CD4-positive, alpha-beta memory T cell (primary cell): ENCODE data around the gene DLG4. TPM values are rescaled to one million over a fixed set of nuclear protein-coding genes. Genes with fewer than 3 reads are reported as not detected.

Source experiments
- CTCF ChIA-PET: fragments of 350-600 bp; sonication (Branson Sonifier 250); formaldehyde crosslinking; loops from one replicate; lab custom pipeline; 2021; ENCODE audit warnings: inconsistent platforms; ENCODE audit not compliant: partially characterized antibody; lab: Charles Lee
- POLR2A ChIA-PET: fragments of 350-600 bp; sonication (Branson Sonifier 250); formaldehyde crosslinking; loops from one replicate; lab custom pipeline; 2021; ENCODE audit not compliant: partially characterized antibody; lab: Charles Lee
- DNase-seq, 5 donors: peaks; one replicate each; pipeline versions ENCODE4 v3.0.0 to v3.0.0-alpha.2; 2020 to 2022; ENCODE audit warnings: mixed read lengths in 1 of 5
- H3K27ac ChIP-seq: one replicate; pipeline ENCODE4 v1.7.0; 2013; ENCODE audit warnings: low read depth, low read length
- H3K27me3 ChIP-seq: 2 replicates; pipeline ENCODE4 v1.7.0; 2013; ENCODE audit warnings: mild to moderate bottlenecking, low read length, moderate library complexity; ENCODE audit not compliant: insufficient read depth
- H3K36me3 ChIP-seq: 2 replicates; pipeline ENCODE4 v1.7.0; 2013; ENCODE audit warnings: mild to moderate bottlenecking, low read length, moderate library complexity; ENCODE audit not compliant: insufficient read depth
- H3K4me1 ChIP-seq: 2 replicates; pipeline ENCODE4 v1.7.0; 2013; ENCODE audit warnings: mild to moderate bottlenecking, low read length, moderate library complexity; ENCODE audit not compliant: insufficient read depth
- H3K4me3 ChIP-seq, 2 donors: one replicate each; pipeline ENCODE4 v1.7.0; 2013; ENCODE audit warnings: low read length in 2 of 2, mild to moderate bottlenecking in 1 of 2
- H3K9me3 ChIP-seq, 2 donors: one replicate each; pipeline ENCODE4 v1.7.0; 2013; ENCODE audit warnings: low read length in 2 of 2, control low read depth in 1 of 2; ENCODE audit not compliant: control insufficient read depth in 1 of 2
- H3K27ac Mint-ChIP-seq, 7 donors: one replicate each; pipeline ENCODE4 v1.8.0; 2020 to 2021; ENCODE audit warnings: mixed read lengths in 7 of 7, mild to moderate bottlenecking in 6 of 7, inconsistent platforms in 3 of 7, moderate library complexity in 3 of 7
- H3K27me3 Mint-ChIP-seq, 2 donors: one replicate each; pipeline ENCODE4 v1.8.0; 2020 to 2021; ENCODE audit warnings: mixed read lengths in 2 of 2
- H3K36me3 Mint-ChIP-seq, 2 donors: one replicate each; pipeline ENCODE4 v1.8.0; 2020 to 2021; ENCODE audit warnings: mixed read lengths in 2 of 2, inconsistent platforms in 1 of 2, mild to moderate bottlenecking in 1 of 2
- H3K4me1 Mint-ChIP-seq, 4 donors: one replicate each; pipeline ENCODE4 v1.8.0; 2020 to 2021; ENCODE audit warnings: mixed read lengths in 4 of 4, mild to moderate bottlenecking in 1 of 4
- H3K4me3 Mint-ChIP-seq, 8 donors: one replicate each; pipeline ENCODE4 v1.8.0; 2020 to 2021; ENCODE audit warnings: mixed read lengths in 8 of 8, mild to moderate bottlenecking in 7 of 8, moderate library complexity in 6 of 8, inconsistent platforms in 3 of 8
- H3K9me3 Mint-ChIP-seq, 8 donors: one replicate each; pipeline ENCODE4 v1.8.0; 2020 to 2021; ENCODE audit warnings: mixed read lengths in 8 of 8, mild to moderate bottlenecking in 5 of 8, inconsistent platforms in 3 of 8, moderate library complexity in 1 of 8
- intact Hi-C: fragments of 100-400 bp; cut with micrococcal nuclease; formaldehyde crosslinking; loops from one replicate; pipeline ENCODE4 v1.15.1; 2023
- polyA plus RNA-seq, 2 donors: library from polyadenylated mRNA; unstranded; fragments of 300-500 nt; fragmentation: Illumina TruSeq; gene quantifications; one replicate each; pipeline ENCODE4 v1.2.3, GENCODE V29; 2021
- total RNA-seq, 2 experiments: library from RNA; stranded (reverse); gene quantifications; one replicate each; pipeline ENCODE4 v1.2.3, GENCODE V29; 2021

Gene DLG4
- total and polyA plus RNA-seq, 4 experiments from 2014 or later = 0.44 to 7.6 (median 3.9) TPM

GRCh38 chr17:7235693-7236665 is 16.3 kb upstream of the DLG4 start:
- H3K4me3 ChIP-seq = no peak overlapping the region
- peaks cover 22% of the 10 kb centered on the region for H3K36me3 ChIP-seq
- peak overlapping the region in 6 of 8 donors; percentile 17 to 97 (median 94) for H3K4me3 Mint-ChIP-seq
- CTCF ChIA-PET = interaction anchor here (1.2 to 6.0 kb wide), 4 partner anchors 15 to 16 kb away, joined by 3 to 48 read pairs (median 10); partner anchors contain the start of genes ACADVL, CTDNEP1 and DLG4
- H3K27ac Mint-ChIP-seq = peak overlapping the region; percentile 77 to 98 (median 96)
- H3K9me3 Mint-ChIP-seq = no peaks in the 10 kb centered on the region
- H3K4me1 Mint-ChIP-seq = peaks cover 41 to 76% (median 57%) of the 10 kb centered on the region in 4 donors
- H3K4me1 ChIP-seq = peaks cover 68% of the 10 kb centered on the region
- H3K9me3 ChIP-seq = no peaks in the 10 kb centered on the region
- H3K27me3 ChIP-seq = no peaks in the 10 kb centered on the region
- intact Hi-C loops = loop anchor here (10.0 kb wide), 1 partner anchor 609 kb away; no protein-coding TSS in a partner anchor
- POLR2A ChIA-PET = interaction anchor here (0.7 to 17.6 kb wide), 4 partner anchors 14 to 190 kb away, joined by 3 to 435 read pairs (median 59); partner anchors contain the start of genes ACADVL, CTDNEP1, DLG4 and ELP5
- no peak for DNase-seq
- peaks cover 19 to 53% of the 10 kb centered on the region in 2 donors for H3K36me3 Mint-ChIP-seq
- H3K27ac ChIP-seq = no peak overlapping the region
- no peaks in the 10 kb centered on the region for H3K27me3 Mint-ChIP-seq

GRCh38 chr17:7234083-7234951 is 14.7 kb upstream of the DLG4 start, which contains the start of gene DVL2:
Gene DVL2, minus strand, starts transcription at chr17:7234517. Its CDS starts 255 bp downstream, at chr17:7234262.
- intact Hi-C loops = loop anchor here (1.0 to 10.0 kb wide), 2 partner anchors 15 to 610 kb away; partner anchors contain the start of genes ACADVL and DLG4
- Histone ChIP-seq H3K27me3 (no peaks in the 10 kb centered on the region), H3K36me3 (peaks cover 26% of the 10 kb centered on the region), H3K9me3 (no peaks in the 10 kb centered on the region), H3K4me3 (peak within 1 kb of the TSS; percentile 48 to 98), H3K27ac (peak within 1 kb of the TSS; percentile 87), H3K4me1 (peaks cover 54% of the 10 kb centered on the region)
- Mint-ChIP-seq H3K27me3 (no peaks in the 10 kb centered on the region), H3K4me1 (peaks cover 34 to 60% (median 48%) of the 10 kb centered on the region in 4 donors), H3K4me3 (peak within 1 kb of the TSS; percentile 89 to 97 (median 93)), H3K36me3 (peaks cover 18 to 50% of the 10 kb centered on the region in 2 donors), H3K9me3 (no peaks in the 10 kb centered on the region), H3K27ac (peak within 1 kb of the TSS; percentile 94 to 98 (median 96))
- ChIA-PET CTCF (interaction anchor here (0.6 to 6.0 kb wide), 3 partner anchors 14 to 26 kb away, joined by 3 to 48 read pairs (median 3); partner anchors contain the start of genes ACADVL and DLG4), POLR2A (interaction anchor here (0.5 to 17.6 kb wide), 20 partner anchors 9 to 453 kb away, joined by 3 to 435 read pairs (median 4); partner anchors contain the start of genes ACADVL, ACAP1, ATP1B2 and CTDNEP1)
- peak; percentile 93 to 97 (median 94) for DNase-seq

- Mint-ChIP-seq H3K4me3 (peak overlapping the region; percentile 89 to 97 (median 93)), H3K27ac (peak overlapping the region; percentile 87 to 98 (median 96)), H3K27me3 (no peaks in the 10 kb centered on the region), H3K36me3 (peaks cover 21 to 52% of the 10 kb centered on the region in 2 donors), H3K9me3 (no peaks in the 10 kb centered on the region), H3K4me1 (peaks cover 34 to 60% (median 47%) of the 10 kb centered on the region in 4 donors)
- Histone ChIP-seq H3K36me3 (peaks cover 32% of the 10 kb centered on the region), H3K9me3 (no peaks in the 10 kb centered on the region), H3K4me1 (peaks cover 54% of the 10 kb centered on the region), H3K4me3 (peak overlapping the region; percentile 48 to 98), H3K27me3 (no peaks in the 10 kb centered on the region), H3K27ac (peak overlapping the region; percentile 87)
- ChIA-PET CTCF (interaction anchor here (1.0 to 6.0 kb wide), 2 partner anchors 13 to 20 kb away, joined by 3 to 48 read pairs; partner anchors contain the start of genes ACADVL and DLG4), POLR2A (interaction anchor here (0.5 to 17.6 kb wide), 17 partner anchors 9 to 454 kb away, joined by 3 to 435 read pairs (median 4); partner anchors contain the start of genes ACADVL, ACAP1, ATP1B2 and CTDNEP1)
- intact Hi-C loops = loop anchor here (1.0 to 10.0 kb wide), 2 partner anchors 14 to 611 kb away; partner anchors contain the start of genes ACADVL and DLG4
- no peak for DNase-seq
Measured at GRCh38 chr17:7233701-7234082, 14.1 kb upstream of the DLG4 start.

- ChIA-PET CTCF (interaction anchor here (6.0 kb wide), 1 partner anchor 12 kb away, joined by 48 read pairs; the partner anchor contains the start of genes ACADVL and DLG4), POLR2A (interaction anchor here (17.6 kb wide), 1 partner anchor 11 kb away, joined by 435 read pairs; the partner anchor contains the start of genes ACADVL and DLG4)
- DNase-seq = no peak
- peak overlapping the region in 7 of 8 donors; percentile 3 to 46 (median 32) for H3K4me3 Mint-ChIP-seq
- Histone ChIP-seq H3K27ac (no peak overlapping the region), H3K4me1 (peaks cover 49% of the 10 kb centered on the region), H3K4me3 (no peak overlapping the region), H3K9me3 (no peaks in the 10 kb centered on the region), H3K36me3 (peaks cover 40% of the 10 kb centered on the region), H3K27me3 (no peaks in the 10 kb centered on the region)
- H3K4me1 Mint-ChIP-seq = peaks cover 32 to 56% (median 41%) of the 10 kb centered on the region in 4 donors
- no peaks in the 10 kb centered on the region for H3K9me3 Mint-ChIP-seq
- no peaks in the 10 kb centered on the region for H3K27me3 Mint-ChIP-seq
- H3K36me3 Mint-ChIP-seq = peaks cover 24 to 52% of the 10 kb centered on the region in 2 donors
- peak overlapping the region in 4 of 7 donors; percentile 2 to 46 (median 10) for H3K27ac Mint-ChIP-seq
- intact Hi-C loops = loop anchor here (10.0 kb wide), 1 partner anchor 613 kb away; no protein-coding TSS in a partner anchor
Measured at GRCh38 chr17:7232114-7232513, 12.5 kb upstream of the DLG4 start.

- Histone ChIP-seq H3K4me1 (peaks cover 23% of the 10 kb centered on the region), H3K27ac (no peak overlapping the region), H3K36me3 (peaks cover 35% of the 10 kb centered on the region), H3K9me3 (no peaks in the 10 kb centered on the region), H3K4me3 (no peak overlapping the region), H3K27me3 (no peaks in the 10 kb centered on the region)
- Mint-ChIP-seq H3K27me3 (no peaks in the 10 kb centered on the region), H3K27ac (no peak overlapping the region), H3K4me1 (peaks cover 18 to 35% (median 24%) of the 10 kb centered on the region in 4 donors), H3K4me3 (no peak overlapping the region), H3K9me3 (no peaks in the 10 kb centered on the region), H3K36me3 (peaks cover 14 to 52% of the 10 kb centered on the region in 2 donors)
- intact Hi-C loops = no loop called here
- DNase-seq = no peak
- CTCF ChIA-PET = interaction anchor here (6.0 kb wide), 1 partner anchor 9 kb away, joined by 48 read pairs; the partner anchor contains the start of genes ACADVL and DLG4
- POLR2A ChIA-PET = interaction anchor here (1.1 to 17.6 kb wide), 3 partner anchors 9 to 10 kb away, joined by 3 to 435 read pairs (median 5); partner anchors contain the start of genes ACADVL, DLG4 and PHF23
Measured at GRCh38 chr17:7229504-7229903, 9.9 kb upstream of the DLG4 start.

GRCh38 chr17:7228920-7229319 is 9.3 kb upstream of the DLG4 start:
- Mint-ChIP-seq H3K27ac (no peak overlapping the region), H3K27me3 (no peaks in the 10 kb centered on the region), H3K9me3 (no peaks in the 10 kb centered on the region), H3K4me1 (peaks cover 18 to 31% (median 21%) of the 10 kb centered on the region in 4 donors), H3K4me3 (no peak overlapping the region), H3K36me3 (peaks cover 15 to 55% of the 10 kb centered on the region in 2 donors)
- Histone ChIP-seq H3K36me3 (peaks cover 38% of the 10 kb centered on the region), H3K9me3 (no peaks in the 10 kb centered on the region), H3K27ac (no peak overlapping the region), H3K27me3 (no peaks in the 10 kb centered on the region), H3K4me1 (peaks cover 22% of the 10 kb centered on the region), H3K4me3 (no peak overlapping the region)
- ChIA-PET POLR2A (interaction anchor here (17.6 kb wide), 1 partner anchor 8 kb away, joined by 435 read pairs; the partner anchor contains the start of genes ACADVL and DLG4), CTCF (interaction anchor here (0.7 kb wide), 1 partner anchor 31 kb away, joined by 3 read pairs; no protein-coding TSS in a partner anchor)
- no peak for DNase-seq
- intact Hi-C loops = no loop called here
